MM.1S (cell line): ENCODE data around the gene LMBR1.

Experiments used
- CTCF ChIP-seq: fragments of 300-600 bp; sonication (generic); IDR thresholded peaks from 2 replicates; pipeline ENCODE4 v1.5.1; 2016; ENCODE audit warnings: antibody characterized with exemption, low read length, mixed read lengths
- EZH2 ChIP-seq: fragments of 300-600 bp; sonication (generic); optimal IDR thresholded peaks from 2 replicates; pipeline ENCODE3; 2017; ENCODE audit warnings: low read depth, mild to moderate bottlenecking, antibody characterized with exemption, low read length, mixed read lengths

- TF ChIP-seq EZH2 (no peak), CTCF (no peak)
Measured at GRCh38 chr7:156733638-156734037, 159.3 kb downstream of the LMBR1 start.
